Stimulated activated CD8-positive, alpha-beta memory T cell treated with anti-CD3 and anti-CD28 coated beads, Interleukin-4, amount 100 ng/mL, for 4 hours (primary cell): Measurements from ENCODE around the gene TBCC.

Source experiments
- DNase-seq, 2 donors: peaks; one replicate each; pipeline ENCODE4 v3.0.0-alpha.2; 2020; ENCODE audit warnings: low read depth in 2 of 2, low spot score in 1 of 2

TBCC gene

GRCh38 chr6:42745640-42746462 is at the start of gene TBCC:
Gene TBCC (minus strand): TSS chr6:42746103. CDS start chr6:42746073, 30 bp downstream.
- peak; percentile 83 to 89 for DNase-seq

DNA sequence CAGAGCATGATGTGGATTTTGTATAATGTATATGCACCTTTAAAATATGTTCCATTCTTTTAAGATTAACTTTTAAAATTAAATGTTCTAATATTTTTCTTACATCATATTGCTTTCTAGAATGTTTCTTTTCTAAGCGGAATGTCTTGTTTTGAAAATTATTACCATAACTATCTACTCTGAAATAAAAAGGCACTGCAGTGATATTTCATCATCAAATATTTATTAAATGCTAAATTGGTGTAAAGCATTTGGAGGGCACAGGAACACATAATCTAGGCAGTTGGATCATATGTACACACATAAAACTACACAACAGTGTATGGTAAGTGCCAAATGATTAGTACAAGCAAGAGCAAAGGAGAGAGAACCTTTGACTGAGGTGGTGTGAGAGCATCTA is 49.7 kb upstream of the TBCC start:
- no peak for DNase-seq

DNA sequence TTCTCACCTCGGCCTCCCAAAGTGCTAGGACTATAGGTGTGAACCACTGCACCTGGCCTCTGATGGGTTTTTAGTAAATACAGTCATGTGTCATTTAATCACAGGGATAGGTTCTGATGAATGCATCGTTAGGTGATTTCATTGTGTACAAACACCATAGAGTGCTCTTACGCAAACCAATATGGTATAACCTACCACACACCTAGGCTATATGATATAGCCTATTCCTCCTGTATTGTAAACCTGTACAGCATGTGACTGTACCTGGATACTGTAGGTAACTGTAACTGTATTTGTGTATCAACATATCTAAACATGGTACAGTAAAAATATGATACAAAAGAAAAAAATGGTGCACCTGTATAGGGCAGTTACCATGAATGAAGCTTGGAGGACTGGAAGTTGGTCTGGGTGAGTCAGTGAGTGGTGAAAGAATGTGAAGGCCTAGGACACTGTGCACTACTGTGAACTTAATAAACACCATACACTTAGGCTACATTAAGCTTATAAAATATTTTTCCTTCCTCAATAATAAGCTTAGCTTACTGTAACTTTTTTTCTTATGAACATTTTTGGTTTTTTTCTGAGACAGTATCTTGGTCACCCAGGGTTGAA is 45.9 kb upstream of the TBCC start:
- no peak for DNase-seq

DNA sequence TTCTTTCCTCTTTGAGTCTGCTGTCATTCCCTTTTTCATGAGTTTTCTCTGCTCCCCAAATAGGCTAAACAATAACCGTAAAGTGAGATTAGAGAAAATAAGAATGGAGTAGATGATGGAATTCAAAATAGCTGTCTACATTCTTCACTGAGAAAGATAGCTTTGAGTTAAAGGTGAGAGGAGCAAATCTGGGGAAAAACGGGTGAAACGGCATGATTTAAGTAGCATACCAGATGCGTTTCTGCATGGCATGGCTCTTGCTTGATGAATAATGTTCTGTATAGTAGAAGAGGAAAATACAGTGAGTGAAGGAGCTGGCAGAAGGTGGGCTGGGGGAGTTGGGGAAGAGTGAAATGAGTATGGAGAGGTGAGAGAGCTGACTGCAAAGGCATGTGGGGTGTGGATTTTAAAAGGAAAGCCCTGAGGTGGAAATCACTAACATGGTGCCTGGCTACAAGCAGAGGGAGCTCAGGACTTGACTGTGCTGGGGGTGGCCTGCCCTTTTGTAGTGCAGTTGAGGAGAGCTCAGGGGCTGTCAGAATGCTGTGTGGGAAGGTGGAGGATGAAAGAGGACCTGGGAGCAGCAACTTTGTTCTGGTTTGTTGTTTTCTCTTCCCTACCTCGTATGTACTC is 44.8 kb upstream of the TBCC start:
- DNase-seq: no peak

DNA sequence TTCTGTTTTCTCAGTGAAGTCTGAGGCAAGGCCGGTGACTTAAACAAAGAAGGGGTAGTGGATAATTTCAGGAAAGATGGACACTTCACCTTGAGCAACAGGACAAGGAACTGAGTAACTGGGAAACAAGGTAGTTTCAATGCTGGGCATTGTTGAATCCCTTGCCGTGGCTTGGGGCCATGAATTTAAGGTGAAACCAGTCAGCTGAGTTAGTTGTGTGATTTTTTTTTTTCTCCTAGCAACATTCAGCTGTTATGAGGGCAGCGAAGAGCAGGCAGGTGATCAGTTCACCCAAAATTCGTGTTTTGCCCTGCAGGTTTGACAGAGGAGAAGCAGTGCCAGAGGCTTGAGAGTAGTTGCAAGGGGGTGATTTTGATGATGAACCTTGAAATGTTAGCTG is 42.8 kb upstream of the TBCC start:
- no peak for DNase-seq

DNA sequence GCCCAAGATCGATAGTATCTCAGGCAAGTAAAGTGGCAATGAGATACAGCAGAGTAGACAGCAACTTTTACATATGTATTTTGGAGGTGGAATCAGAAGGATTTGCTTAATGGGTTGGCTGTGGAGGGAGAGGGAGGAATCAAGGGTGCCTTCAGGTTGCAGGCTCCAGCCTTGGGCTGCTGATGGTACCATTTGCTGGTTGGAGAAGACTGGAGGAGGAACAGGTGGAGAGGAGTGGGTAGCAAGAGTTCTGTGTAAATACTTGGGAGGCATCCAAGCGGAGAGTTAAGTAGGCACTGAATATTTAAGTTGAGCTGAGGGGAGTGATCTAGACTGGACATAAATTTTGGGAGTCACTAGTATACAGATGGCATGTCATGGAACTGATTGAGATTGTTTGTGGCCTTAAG is 41.2 kb upstream of the TBCC start:
- DNase-seq: no peak

- DNase-seq: no peak
Measured at GRCh38 chr6:42786525-42786985, 40.7 kb upstream of the TBCC start.

GRCh38 chr6:42784717-42785498 is 39.0 kb upstream of the TBCC start:
- no peak for DNase-seq

DNA sequence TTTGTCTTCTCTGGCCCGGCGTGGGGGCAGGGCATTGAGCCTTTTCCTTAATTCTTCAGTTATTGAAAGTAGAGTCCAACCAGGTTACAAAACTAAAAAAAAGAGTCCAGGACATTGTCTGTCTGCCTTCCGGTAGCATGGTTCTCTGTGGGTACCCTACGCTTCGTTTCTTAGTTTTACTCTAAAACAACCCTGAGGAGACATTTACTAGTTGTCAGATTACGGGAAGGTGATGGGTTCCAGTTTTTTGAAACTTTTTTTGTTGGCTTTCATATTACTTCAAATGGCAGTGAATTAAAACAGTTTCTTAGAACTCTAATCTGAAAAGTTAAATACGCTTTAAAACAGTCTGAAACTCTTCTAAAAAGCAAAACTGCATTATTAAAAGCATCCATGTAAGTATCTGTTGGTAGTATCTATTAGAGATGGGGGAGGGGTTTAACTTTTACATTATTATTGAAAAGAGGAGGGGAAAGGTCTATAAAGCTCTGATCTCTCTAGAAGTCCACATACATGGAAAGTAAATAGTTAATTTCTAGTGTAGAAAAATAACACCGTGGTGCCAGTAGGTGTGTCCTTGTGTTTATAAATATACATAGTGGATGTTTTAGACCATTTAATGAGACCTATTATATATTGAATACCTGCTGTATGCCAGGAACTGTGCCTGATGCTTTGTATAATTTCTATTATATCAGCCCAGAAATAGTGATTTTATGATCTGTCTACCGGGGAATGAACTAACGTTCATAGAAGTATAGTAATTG is 38.2 kb upstream of the TBCC start:
- no peak for DNase-seq

- peak; percentile 43 to 59 for DNase-seq
Measured at GRCh38 chr6:42783177-42783875, 37.4 kb upstream of the TBCC start.

- DNase-seq: peak; percentile 49 to 52
Measured at GRCh38 chr6:42782689-42783176, 36.8 kb upstream of the TBCC start.

DNA sequence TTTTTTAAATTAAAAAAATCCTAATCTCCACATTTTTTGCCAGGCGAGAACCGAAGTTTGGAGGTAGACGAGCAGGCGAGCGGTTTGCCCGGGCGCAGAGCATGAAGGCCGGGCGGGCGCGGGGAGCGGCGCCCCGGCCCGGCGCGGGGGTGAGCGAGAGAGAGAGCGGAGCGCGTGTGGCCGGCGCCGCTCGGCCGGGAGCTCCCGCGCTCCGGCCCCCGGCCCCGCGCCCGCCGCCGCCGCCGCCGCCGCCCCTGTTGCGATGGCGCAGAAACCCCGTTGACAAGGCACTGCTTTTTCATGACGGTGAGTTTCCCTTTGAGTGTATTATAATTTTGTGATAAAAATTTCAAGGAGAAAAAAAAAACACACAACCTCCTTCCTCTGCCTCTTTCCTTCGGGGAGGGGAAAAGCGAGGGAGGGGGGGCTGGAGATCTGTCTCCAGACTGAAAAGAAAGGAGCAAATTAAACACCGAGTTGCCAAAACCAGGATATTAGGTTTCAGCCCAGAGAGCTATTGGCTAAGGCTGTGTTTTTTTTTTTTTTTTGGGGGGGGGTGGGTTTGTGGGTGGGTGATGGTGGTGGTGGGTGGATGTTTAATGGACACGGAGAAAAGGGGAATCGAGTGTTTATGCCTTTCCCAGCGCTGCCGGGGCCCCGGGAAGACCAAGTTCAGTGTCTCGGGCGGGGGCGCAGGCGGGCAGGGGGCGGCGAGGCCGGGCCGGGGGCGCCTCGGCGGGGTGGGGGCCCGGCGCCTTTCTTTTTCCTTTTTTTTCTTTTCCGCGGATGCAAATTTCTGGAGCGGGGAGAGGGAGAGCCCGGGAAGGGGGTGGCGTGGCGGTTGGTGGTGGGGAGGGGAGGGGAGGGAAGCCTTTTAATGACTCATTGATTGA is 36.1 kb upstream of the TBCC start, which contains the start of gene BICRAL:
Gene BICRAL, plus strand, starts transcription at position 257 of the 893 bp plus-strand sequence. CDS start 39,971 bp downstream, outside the sequence.
- DNase-seq: peak in 1 of 2 donors; percentile 45

GRCh38 chr6:42781546-42781795 is 35.6 kb upstream of the TBCC start:
- DNase-seq: no peak

DNA sequence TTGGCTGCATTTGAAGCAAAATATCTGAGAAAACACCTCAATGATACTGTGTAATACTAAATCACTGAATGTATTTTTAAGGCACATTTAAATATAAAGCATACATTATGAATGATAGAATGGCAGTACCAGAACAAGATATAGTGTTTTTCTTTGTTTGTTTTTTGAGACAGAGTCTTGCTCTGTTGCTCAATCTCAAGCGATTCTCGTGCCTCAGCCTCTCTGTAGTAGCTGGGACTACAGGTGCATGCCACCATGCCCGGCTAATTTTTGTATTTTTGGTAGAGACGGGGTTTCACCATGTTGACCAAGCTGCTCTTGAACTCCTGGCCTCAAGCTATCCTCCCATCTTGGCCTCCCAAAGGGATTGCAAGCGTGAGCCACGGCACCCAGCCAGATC is 33.6 kb upstream of the TBCC start:
- no peak for DNase-seq

GRCh38 chr6:42778122-42778521 is 32.2 kb upstream of the TBCC start:
- no peak for DNase-seq

DNA sequence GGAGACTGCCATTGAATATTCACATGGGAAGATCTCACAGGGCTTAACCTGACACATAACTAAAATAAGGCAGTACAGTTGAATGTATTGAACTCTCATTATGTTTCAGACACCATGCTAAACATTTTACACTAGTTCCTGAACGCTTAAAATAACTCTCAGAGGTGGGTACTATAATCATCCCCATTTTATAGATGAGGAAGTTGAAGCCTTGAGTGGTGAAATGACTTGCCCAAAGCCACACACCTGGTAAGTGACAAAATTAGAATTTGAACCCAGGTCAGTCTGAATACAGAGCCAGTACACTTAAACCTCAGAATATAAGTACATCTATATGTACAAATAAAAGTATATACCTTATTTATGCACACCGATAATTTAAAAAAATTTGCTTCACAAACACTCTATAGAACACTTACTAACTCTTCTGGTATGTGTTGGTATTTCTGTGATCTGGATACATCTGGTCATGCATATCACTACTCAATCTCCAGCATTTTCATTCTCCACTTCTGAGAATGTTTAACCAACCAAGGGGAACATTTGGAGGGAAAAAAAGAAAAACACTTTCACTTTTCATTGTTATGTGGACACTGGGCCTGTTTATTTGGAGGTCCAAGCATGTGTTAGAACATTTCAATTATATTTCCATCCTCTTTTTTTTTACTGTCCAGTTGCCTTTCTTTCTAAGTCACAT is 31.4 kb upstream of the TBCC start:
- no peak for DNase-seq

DNA sequence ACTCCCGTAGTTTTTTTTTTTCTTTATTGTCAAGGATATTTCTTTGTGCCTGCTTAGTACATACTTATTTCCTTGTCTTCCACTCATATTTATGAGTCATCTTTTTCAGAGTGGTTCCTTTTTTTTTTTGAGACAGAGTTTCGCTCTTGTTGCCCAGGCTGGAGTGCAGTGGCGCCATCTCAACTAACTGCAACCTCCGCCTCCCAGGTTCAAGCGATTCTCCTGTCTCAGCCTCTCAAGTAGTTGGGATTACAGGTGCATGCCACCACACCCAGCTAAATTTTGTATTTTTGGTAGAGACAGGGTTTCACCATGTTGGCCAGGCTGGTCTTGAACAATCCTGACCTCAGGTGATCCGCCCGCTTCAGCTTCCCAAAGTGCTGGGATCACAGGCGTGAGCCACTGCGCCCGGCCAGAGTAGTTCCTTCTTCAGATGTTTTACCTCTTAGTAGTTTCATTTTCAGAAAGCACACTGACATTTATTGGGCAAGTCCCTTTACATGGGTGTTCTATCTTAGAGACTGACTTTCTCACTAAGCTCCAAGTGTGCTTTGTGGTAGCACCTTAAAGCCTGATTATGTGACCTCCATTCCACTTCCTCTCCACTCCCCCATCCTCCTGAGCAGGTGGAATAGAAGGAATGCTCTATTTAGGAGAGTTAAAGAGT is 29.1 kb upstream of the TBCC start:
- peak in 1 of 2 donors; percentile 5 for DNase-seq

GRCh38 chr6:42774201-42774600 is 28.3 kb upstream of the TBCC start:
- no peak for DNase-seq
